ENCODE results near the gene CGB5.
"Not testable (repeated sequence)": the region's sequence is repeated elsewhere in the genome, so short reads cannot be mapped to it uniquely, and the experiment has no call there.

The CGB5 gene

DNA sequence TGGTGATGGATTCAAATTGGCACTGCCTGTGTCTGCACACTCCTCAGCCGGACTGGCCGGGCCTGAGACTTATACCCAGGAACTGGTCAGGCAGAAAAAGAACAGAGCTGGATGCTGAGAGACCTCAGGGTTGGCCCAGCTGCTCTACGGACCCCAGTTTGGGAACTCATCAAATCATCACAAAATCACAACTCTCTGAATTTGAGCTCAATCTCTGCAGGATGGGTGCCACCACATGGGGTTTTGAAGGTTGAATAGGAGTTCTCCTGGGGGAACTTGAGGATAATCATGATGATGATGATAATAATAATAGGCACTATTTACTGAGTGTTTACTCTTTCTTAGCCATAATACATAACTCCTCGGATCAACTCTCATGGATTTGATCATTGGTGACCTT, 982 bp upstream of the CGB5 start:
- no CpG with 5 or more reads among the region's 4 CpGs for WGBS
- H3K4me1 ChIP-seq (ENCODE audit: insufficient read depth, low read length); H3K27me3 ChIP-seq (ENCODE audit: insufficient read depth, low read length); H3K4me3 ChIP-seq (ENCODE audit: low read length); H3K9me3 ChIP-seq (ENCODE audit: insufficient read depth, low read depth, low read length); H3K27ac ChIP-seq (ENCODE audit: low read depth, low read length); H3K9ac ChIP-seq (ENCODE audit: low read depth, low read length); H3K36me3 ChIP-seq (ENCODE audit: insufficient read depth, low read length): not testable (repeated sequence)

DNA sequence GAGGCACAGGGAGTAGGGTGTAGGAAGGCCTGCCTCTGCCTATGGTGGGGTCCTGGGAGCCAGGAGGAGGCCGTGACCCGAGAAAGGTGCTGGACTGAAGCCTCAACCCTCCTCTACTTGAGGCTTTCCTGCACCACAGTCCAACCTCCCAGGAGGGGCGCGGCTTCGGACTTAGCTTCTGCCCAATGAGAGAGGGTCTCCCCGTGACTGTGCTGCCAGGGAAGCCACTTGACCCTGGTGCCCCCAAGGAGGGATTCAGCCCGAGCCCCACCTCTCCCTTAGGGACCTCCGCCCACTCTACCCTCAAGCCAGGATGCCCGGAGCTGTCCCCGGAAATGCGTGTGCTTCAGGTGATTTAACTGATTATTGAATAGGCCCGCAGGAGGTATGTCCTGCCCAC, 5.4 kb downstream of the CGB5 start, which contains the start of gene CGB8:
CGB8 (minus strand) TSS at position 101 of the 400 bp plus-strand sequence. CDS start 372 bp downstream, outside the sequence.
- not testable (repeated sequence) for H3K9ac ChIP-seq (ENCODE audit: low read depth, low read length); H3K27ac ChIP-seq (ENCODE audit: low read depth, low read length); H3K4me3 ChIP-seq (ENCODE audit: low read length); H3K9me3 ChIP-seq (ENCODE audit: insufficient read depth, low read depth, low read length); H3K36me3 ChIP-seq (ENCODE audit: insufficient read depth, low read length); H3K27me3 ChIP-seq (ENCODE audit: insufficient read depth, low read length); H3K4me1 ChIP-seq (ENCODE audit: insufficient read depth, low read length)
- 79% methylated on average over 10 of the region's 12 CpGs for WGBS

- not testable (repeated sequence) for H3K27ac ChIP-seq (ENCODE audit: low read depth, low read length); H3K4me1 ChIP-seq (ENCODE audit: insufficient read depth, low read length); H3K4me3 ChIP-seq (ENCODE audit: low read length); H3K9me3 ChIP-seq (ENCODE audit: insufficient read depth, low read depth, low read length); H3K27me3 ChIP-seq (ENCODE audit: insufficient read depth, low read length); H3K9ac ChIP-seq (ENCODE audit: low read depth, low read length); H3K36me3 ChIP-seq (ENCODE audit: insufficient read depth, low read length)
- no CpG with 5 or more reads among the region's 4 CpGs for WGBS
These were observed 6.2 kb downstream of the CGB5 start for GRCh38 chr19:49049834-49050233.

DNA sequence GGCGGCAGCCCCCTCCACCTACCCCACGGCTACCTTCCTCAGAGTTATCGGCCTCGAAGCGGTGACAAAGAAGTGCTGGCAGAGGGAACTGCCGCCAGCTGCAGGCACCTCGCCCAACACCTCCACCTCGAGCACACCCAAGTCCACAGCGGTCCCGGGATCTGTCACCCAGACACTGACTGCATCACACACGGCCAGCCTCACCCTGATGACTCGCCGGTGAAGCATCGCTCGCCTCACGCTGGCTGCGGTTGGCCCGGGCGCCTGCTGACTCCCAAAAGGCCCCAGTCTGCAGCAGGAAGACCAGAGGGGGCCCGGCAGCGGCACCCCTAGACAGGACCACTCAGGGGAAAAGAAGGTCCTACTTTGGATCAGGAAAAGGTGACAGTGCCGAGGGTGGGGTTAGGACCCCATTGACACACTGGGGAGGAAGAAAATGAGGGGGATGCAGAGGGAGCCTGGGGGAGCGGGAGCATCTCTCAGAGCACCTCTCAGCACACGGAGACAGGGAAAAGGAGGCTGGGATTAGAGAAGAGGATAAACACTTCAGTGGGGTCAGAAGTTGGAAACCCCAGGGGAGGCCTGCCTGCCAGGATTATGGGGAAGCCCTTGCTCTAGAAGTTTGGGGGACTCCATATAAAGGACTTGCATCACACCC, 6.9 kb downstream of the CGB5 start:
- H3K27me3 ChIP-seq (ENCODE audit: insufficient read depth, low read length); H3K9me3 ChIP-seq (ENCODE audit: insufficient read depth, low read depth, low read length); H3K27ac ChIP-seq (ENCODE audit: low read depth, low read length); H3K9ac ChIP-seq (ENCODE audit: low read depth, low read length); H3K4me1 ChIP-seq (ENCODE audit: insufficient read depth, low read length); H3K36me3 ChIP-seq (ENCODE audit: insufficient read depth, low read length); H3K4me3 ChIP-seq (ENCODE audit: low read length): not testable (repeated sequence)
- WGBS: 72% methylated on average over 24 of the region's 24 CpGs

GRCh38 chr19:49056101-49056901, 12.7 kb downstream of the CGB5 start:
- 0 out of 2 replicates have a peak, but pooled peaks cover 3% of the 10 kb centered on the region for H3K4me1 ChIP-seq (ENCODE audit: insufficient read depth, low read length)
- H3K36me3 ChIP-seq (ENCODE audit: insufficient read depth, low read length): no peaks in the 10 kb centered on the region
- peaks cover 53% of the 10 kb centered on the region for H3K27me3 ChIP-seq (ENCODE audit: insufficient read depth, low read length)
- WGBS: 2% methylated on average over 63 of the region's 63 CpGs
- no peaks in the 10 kb centered on the region for H3K9me3 ChIP-seq (ENCODE audit: insufficient read depth, low read depth, low read length)
- H3K9ac ChIP-seq (ENCODE audit: low read depth, low read length): no peak overlapping the region
- no peak overlapping the region for H3K27ac ChIP-seq (ENCODE audit: low read depth, low read length)
- H3K4me3 ChIP-seq (ENCODE audit: low read length): peak overlapping the region; percentile 63

GRCh38 chr19:49056902-49057596, 13.4 kb downstream of the CGB5 start:
- not testable (repeated sequence) for H3K4me1 ChIP-seq (ENCODE audit: insufficient read depth, low read length); H3K36me3 ChIP-seq (ENCODE audit: insufficient read depth, low read length); H3K27ac ChIP-seq (ENCODE audit: low read depth, low read length); H3K9me3 ChIP-seq (ENCODE audit: insufficient read depth, low read depth, low read length); H3K9ac ChIP-seq (ENCODE audit: low read depth, low read length)
- 8% methylated on average over 31 of the region's 34 CpGs for WGBS
- Histone ChIP-seq H3K27me3 (ENCODE audit: insufficient read depth, low read length) (peaks cover 53% of the 10 kb centered on the region), H3K4me3 (ENCODE audit: low read length) (peak overlapping the region; percentile 63)

DNA sequence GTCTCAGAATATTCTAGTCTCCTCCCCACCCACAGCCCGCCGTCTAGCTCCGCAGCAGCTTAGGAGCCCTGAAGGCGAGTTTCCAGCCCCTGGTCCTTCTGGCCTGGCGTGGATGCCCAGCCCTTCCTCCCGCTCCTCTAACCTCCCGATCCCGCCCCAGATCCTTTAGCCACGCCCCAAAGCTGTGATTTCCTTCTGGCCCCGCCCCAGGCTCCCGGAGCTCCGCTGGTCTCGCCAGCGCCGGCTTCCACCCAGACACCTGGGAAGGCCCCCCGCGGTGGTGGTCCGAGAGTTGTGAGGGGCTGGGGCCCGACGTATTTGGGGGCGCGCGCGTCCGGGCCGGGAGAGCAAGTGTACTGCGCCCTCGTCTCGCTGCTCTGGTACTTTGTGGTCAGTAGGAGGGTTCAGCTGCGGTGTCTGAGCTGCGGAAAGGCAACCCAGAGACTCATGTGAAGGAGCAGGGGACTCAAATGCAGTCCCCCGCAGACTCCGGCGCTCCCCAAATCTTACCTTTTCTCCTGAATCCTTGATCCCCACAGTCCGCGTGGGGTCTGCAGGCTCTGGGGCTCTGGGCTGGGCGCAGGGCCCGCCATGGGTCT, 14.1 kb downstream of the CGB5 start, which contains the start of gene CGB7:
CGB7 (minus strand) TSS at position 114 of the 599 bp plus-strand sequence. CDS start 2,374 bp downstream, outside the sequence.
- H3K9me3 ChIP-seq (ENCODE audit: insufficient read depth, low read depth, low read length): no peaks in the 10 kb centered on the region
- WGBS: 13% methylated on average over 38 of the region's 38 CpGs
- H3K27ac ChIP-seq (ENCODE audit: low read depth, low read length): no peak within 1 kb of the TSS
- peak within 1 kb of the TSS; percentile 63 for H3K4me3 ChIP-seq (ENCODE audit: low read length)
- peaks cover 53% of the 10 kb centered on the region for H3K27me3 ChIP-seq (ENCODE audit: insufficient read depth, low read length)
- H3K4me1 ChIP-seq (ENCODE audit: insufficient read depth, low read length): 0 out of 2 replicates have a peak, but pooled peaks cover 3% of the 10 kb centered on the region
- no peaks in the 10 kb centered on the region for H3K36me3 ChIP-seq (ENCODE audit: insufficient read depth, low read length)
- H3K9ac ChIP-seq (ENCODE audit: low read depth, low read length): no peak within 1 kb of the TSS

- no peaks in the 10 kb centered on the region for H3K36me3 ChIP-seq (ENCODE audit: insufficient read depth, low read length)
- H3K27ac ChIP-seq (ENCODE audit: low read depth, low read length): no peak overlapping the region
- H3K4me1 ChIP-seq (ENCODE audit: insufficient read depth, low read length): 0 out of 2 replicates have a peak, but pooled peaks cover 3% of the 10 kb centered on the region
- WGBS: 80% methylated on average over 10 of the region's 10 CpGs
- H3K4me3 ChIP-seq (ENCODE audit: low read length): no peak overlapping the region
- peaks cover 53% of the 10 kb centered on the region for H3K27me3 ChIP-seq (ENCODE audit: insufficient read depth, low read length)
- no peaks in the 10 kb centered on the region for H3K9me3 ChIP-seq (ENCODE audit: insufficient read depth, low read depth, low read length)
- H3K9ac ChIP-seq (ENCODE audit: low read depth, low read length): no peak overlapping the region
These were observed 14.9 kb downstream of the CGB5 start for GRCh38 chr19:49058562-49058961.

- H3K27ac ChIP-seq (ENCODE audit: low read depth, low read length): no peak overlapping the region
- 89% methylated on average over 9 of the region's 9 CpGs for WGBS
- H3K27me3 ChIP-seq (ENCODE audit: insufficient read depth, low read length): peaks cover 53% of the 10 kb centered on the region
- H3K4me3 ChIP-seq (ENCODE audit: low read length): no peak overlapping the region
- H3K9ac ChIP-seq (ENCODE audit: low read depth, low read length): no peak overlapping the region
- H3K4me1 ChIP-seq (ENCODE audit: insufficient read depth, low read length): peaks cover 7% of the 10 kb centered on the region; the same call in 1 of the 2 replicates
- no peaks in the 10 kb centered on the region for H3K9me3 ChIP-seq (ENCODE audit: insufficient read depth, low read depth, low read length)
- H3K36me3 ChIP-seq (ENCODE audit: insufficient read depth, low read length): no peaks in the 10 kb centered on the region
These were observed 15.4 kb downstream of the CGB5 start for GRCh38 chr19:49059053-49059452.

GRCh38 chr19:49061000-49061399, 17.4 kb downstream of the CGB5 start:
- Histone ChIP-seq H3K27me3 (ENCODE audit: insufficient read depth, low read length) (peaks cover 49% of the 10 kb centered on the region), H3K9me3 (ENCODE audit: insufficient read depth, low read depth, low read length) (no peaks in the 10 kb centered on the region), H3K4me3 (ENCODE audit: low read length) (no peak overlapping the region), H3K9ac (ENCODE audit: low read depth, low read length) (no peak overlapping the region), H3K36me3 (ENCODE audit: insufficient read depth, low read length) (no peaks in the 10 kb centered on the region), H3K27ac (ENCODE audit: low read depth, low read length) (no peak overlapping the region), H3K4me1 (ENCODE audit: insufficient read depth, low read length) (peaks cover 19% of the 10 kb centered on the region)
- WGBS: 96% methylated on average over 2 of the region's 2 CpGs

- no peak overlapping the region for H3K4me3 ChIP-seq (ENCODE audit: low read length)
- H3K27me3 ChIP-seq (ENCODE audit: insufficient read depth, low read length): peaks cover 49% of the 10 kb centered on the region
- H3K9ac ChIP-seq (ENCODE audit: low read depth, low read length): no peak overlapping the region
- WGBS: 84% methylated on average over 25 of the region's 25 CpGs
- H3K36me3 ChIP-seq (ENCODE audit: insufficient read depth, low read length): no peaks in the 10 kb centered on the region
- peaks cover 23% of the 10 kb centered on the region for H3K4me1 ChIP-seq (ENCODE audit: insufficient read depth, low read length)
- no peaks in the 10 kb centered on the region for H3K9me3 ChIP-seq (ENCODE audit: insufficient read depth, low read depth, low read length)
- no peak overlapping the region for H3K27ac ChIP-seq (ENCODE audit: low read depth, low read length)
These were observed 17.8 kb downstream of the CGB5 start for GRCh38 chr19:49061445-49061844.
